Measurements from ENCODE around the gene UBASH3A.
"Not testable (repeated sequence)": the region's sequence is repeated elsewhere in the genome, so short reads cannot be mapped to it uniquely, and the experiment has no call there.

Gene UBASH3A

GRCh38 chr21:42390193-42390592, 13.5 kb upstream of the UBASH3A start:
- DNase-seq, result no peak

GRCh38 chr21:42390696-42391095, 13.0 kb upstream of the UBASH3A start:
- no peak for DNase-seq

GRCh38 chr21:42391297-42391696, 12.4 kb upstream of the UBASH3A start:
- no peak for DNase-seq

GRCh38 chr21:42392731-42393442, 10.8 kb upstream of the UBASH3A start:
- no peak for DNase-seq

- no peak for DNase-seq
These were observed 10.2 kb upstream of the UBASH3A start for GRCh38 chr21:42393443-42393950.

GRCh38 chr21:42395302-42395701, 8.4 kb upstream of the UBASH3A start:
- no peak for DNase-seq

GRCh38 chr21:42395905-42396651, 7.6 kb upstream of the UBASH3A start, which contains the start of gene TMPRSS3:
Gene TMPRSS3 (minus strand): TSS chr21:42396052. CDS start chr21:42395417, 635 bp downstream.
- peak in 3 of 51 donors; percentile 5 to 10 (median 9) for DNase-seq

- DNase-seq, result no peak
These were observed 6.6 kb upstream of the UBASH3A start for GRCh38 chr21:42396799-42397745.

- DNase-seq, result no peak
These were observed 5.8 kb upstream of the UBASH3A start for GRCh38 chr21:42397746-42398394.

GRCh38 chr21:42398436-42399028, 5.2 kb upstream of the UBASH3A start:
- DNase-seq, result no peak

GRCh38 chr21:42400525-42400924, 3.2 kb upstream of the UBASH3A start:
- no peak for DNase-seq

- no peak for DNase-seq
These were observed 2.5 kb upstream of the UBASH3A start for GRCh38 chr21:42401154-42401553.

- DNase-seq, result no peak
These were observed 1.9 kb upstream of the UBASH3A start for GRCh38 chr21:42401820-42402251.

- no peak for DNase-seq
These were observed 837 bp downstream of the UBASH3A start for GRCh38 chr21:42404539-42404938.

GRCh38 chr21:42405064-42406013, 1.6 kb downstream of the UBASH3A start:
- DNase-seq, result no peak

GRCh38 chr21:42406201-42406621, 2.5 kb downstream of the UBASH3A start:
- no peak for DNase-seq

- DNase-seq, result no peak
These were observed 3.2 kb downstream of the UBASH3A start for GRCh38 chr21:42406866-42407265.

- no peak for DNase-seq
These were observed 3.8 kb downstream of the UBASH3A start for GRCh38 chr21:42407476-42407875.

GRCh38 chr21:42408718-42409117, 5.0 kb downstream of the UBASH3A start:
- DNase-seq, result not testable (repeated sequence)

Measured in hypothalamus (tissue), 51 donors.